K562 (cell line): Measurements from ENCODE around the gene HKDC1. TPM values are rescaled to one million over a fixed set of nuclear protein-coding genes. Genes with fewer than 3 reads are reported as not detected.
A peak's percentile ranks its signal among the peaks of the same experiment; 100 is the strongest.

ENCODE experiments used
- ARID1B ChIP-seq: fragments of 450-650 bp; IDR thresholded peaks from 2 replicates; pipeline ENCODE4 v1.6.1; 2016; ENCODE audit warnings: antibody characterized with exemption, mild to moderate bottlenecking, inconsistent platforms
- HDAC3 ChIP-seq: fragments of 450-650 bp; IDR thresholded peaks from 2 replicates; pipeline ENCODE4 v1.6.1; 2018; ENCODE audit warnings: borderline replicate concordance, mild to moderate bottlenecking, moderate library complexity; ENCODE audit not compliant: partially characterized antibody
- HDAC8 ChIP-seq: fragments of 450-650 bp; IDR thresholded peaks from 2 replicates; pipeline ENCODE4 v1.6.1; 2016; ENCODE audit warnings: mild to moderate bottlenecking, missing genetic modification characterization, moderate library complexity, missing compliant biosample characterization
- HNRNPH1 ChIP-seq: fragments of 200-400 bp; formaldehyde crosslinking; optimal IDR thresholded peaks from 2 replicates; pipeline ENCODE3; 2017; ENCODE audit warnings: low read depth, mild to moderate bottlenecking, low read length, moderate library complexity
- HSF4 ChIP-seq: fragments of 250-450 bp; sonication (Bioruptor Pico); IDR thresholded peaks from 2 replicates; pipeline ENCODE4 v2.1.2; 2022; ENCODE audit warnings: mild to moderate bottlenecking, moderate library complexity, borderline replicate concordance
- MAFG ChIP-seq: fragments of 450-650 bp; conservative IDR thresholded peaks from 2 replicates; pipeline ENCODE4 v1.6.1; 2016; ENCODE audit warnings: missing genetic modification characterization, missing compliant biosample characterization
- NRF1 ChIP-seq, 2 experiments: fragments of 450-650 bp; IDR thresholded peaks in 1 of 2; conservative IDR thresholded peaks in 1 of 2; 2 replicates each; pipeline ENCODE4 v1.6.1; 2014; ENCODE audit warnings: mild to moderate bottlenecking in 2 of 2
- PHB ChIP-seq: fragments of 250-450 bp; sonication (Bioruptor Pico); IDR thresholded peaks from 2 replicates; pipeline ENCODE4 v1.5.0; 2021
- PTTG1 ChIP-seq: fragments of 450-650 bp; IDR thresholded peaks from 2 replicates; pipeline ENCODE4 v1.6.1; 2016; ENCODE audit warnings: low read depth, mild to moderate bottlenecking, missing genetic modification characterization, missing compliant biosample characterization
- RB1 ChIP-seq: fragments of 450-650 bp; IDR thresholded peaks from 2 replicates; pipeline ENCODE4 v1.6.1; 2017; ENCODE audit warnings: low read depth, mild to moderate bottlenecking
- RBFOX2 ChIP-seq: fragments of 200-400 bp; formaldehyde crosslinking; IDR thresholded peaks from 2 replicates; pipeline ENCODE4 v1.6.1; 2017; ENCODE audit warnings: low read depth, mild to moderate bottlenecking, low read length, moderate library complexity
- RBM22 ChIP-seq: fragments of 200-400 bp; formaldehyde crosslinking; IDR thresholded peaks from 2 replicates; pipeline ENCODE4 v1.6.1; 2018; ENCODE audit warnings: low read length, low read depth; ENCODE audit not compliant: poor library complexity, severe bottlenecking
- SUPT5H ChIP-seq: fragments of 450-650 bp; IDR thresholded peaks from 2 replicates; pipeline ENCODE4 v1.6.1; 2016
- ZNF282 ChIP-seq: sonication (generic); formaldehyde crosslinking; IDR thresholded peaks from 2 replicates; pipeline ENCODE4 v1.8.1; 2023; ENCODE audit warnings: missing genetic modification reagents
- ZNF316 ChIP-seq: fragments of 450-650 bp; IDR thresholded peaks from 2 replicates; pipeline ENCODE4 v1.6.1; 2016
- ZNF347 ChIP-seq: fragments of 450-650 bp; formaldehyde crosslinking; IDR thresholded peaks from 2 replicates; pipeline ENCODE4 v1.4.0; 2020; ENCODE audit warnings: low read depth, mild to moderate bottlenecking, moderate library complexity
- ZNF551 ChIP-seq: fragments of 250-450 bp; sonication (Bioruptor Pico); IDR thresholded peaks from 2 replicates; pipeline ENCODE4 v1.5.0; 2021; ENCODE audit warnings: mild to moderate bottlenecking, moderate library complexity
- polyA plus RNA-seq, 8 experiments: library from polyadenylated mRNA; depleted of rRNA in 4 of 8; stranded (reverse) in 5 of 8; unstranded in 3 of 8; fragments of >200 nt; fragmentation: Nextera tagmentation in 2 of 8; fragmentation: Illumina TruSeq in 1 of 8; extraction: Ambion mirVana in 2 of 8; extraction: Trizol in 1 of 8; gene quantifications; 2 replicates each; pipeline versions ENCODE4 v1.2.1 to v1.2.3, GENCODE V29; 2011 to 2014; ENCODE audit warnings: inconsistent platforms in 1 of 8, missing spikeins in 1 of 8
- total RNA-seq, 7 experiments: library from RNA; depleted of rRNA in 6 of 7; stranded (reverse); fragments of >200 nt in 6 of 7; fragmentation: Illumina TruSeq in 2 of 7; extraction: Trizol in 2 of 7; gene quantifications; 2 replicates each; pipeline versions ENCODE4 v1.2.1 to v1.2.3, GENCODE V29; 2011 to 2021; ENCODE audit warnings: low replicate concordance in 1 of 7
- TF ChIP-seq, protein P1 (sequence below): fragments of 250-450 bp; sonication (Bioruptor Pico); IDR thresholded peaks from 2 replicates; pipeline ENCODE4 v1.8.0; 2022; ENCODE audit warnings: inconsistent platforms
- TF ChIP-seq, protein P2 (sequence below), 2 experiments: fragments of 450-650 bp; IDR thresholded peaks; 2 replicates each; pipeline ENCODE4 v1.6.1; 2018; ENCODE audit warnings: mild to moderate bottlenecking in 2 of 2, low read depth in 1 of 2; ENCODE audit not compliant: partially characterized antibody in 2 of 2
- TF ChIP-seq, protein P3 (sequence below): fragments of 450-650 bp; formaldehyde crosslinking; IDR thresholded peaks from 2 replicates; pipeline ENCODE4 v1.4.0; 2022; ENCODE audit warnings: mild to moderate bottlenecking, moderate library complexity

Gene HKDC1
- total and polyA plus RNA-seq, 9 of the 15 experiments (the other 6 are each of a cell fraction or from before 2014, with no cell fraction given): 0.04 to 0.22 (median 0.11) TPM; not detected in 5

DNA sequence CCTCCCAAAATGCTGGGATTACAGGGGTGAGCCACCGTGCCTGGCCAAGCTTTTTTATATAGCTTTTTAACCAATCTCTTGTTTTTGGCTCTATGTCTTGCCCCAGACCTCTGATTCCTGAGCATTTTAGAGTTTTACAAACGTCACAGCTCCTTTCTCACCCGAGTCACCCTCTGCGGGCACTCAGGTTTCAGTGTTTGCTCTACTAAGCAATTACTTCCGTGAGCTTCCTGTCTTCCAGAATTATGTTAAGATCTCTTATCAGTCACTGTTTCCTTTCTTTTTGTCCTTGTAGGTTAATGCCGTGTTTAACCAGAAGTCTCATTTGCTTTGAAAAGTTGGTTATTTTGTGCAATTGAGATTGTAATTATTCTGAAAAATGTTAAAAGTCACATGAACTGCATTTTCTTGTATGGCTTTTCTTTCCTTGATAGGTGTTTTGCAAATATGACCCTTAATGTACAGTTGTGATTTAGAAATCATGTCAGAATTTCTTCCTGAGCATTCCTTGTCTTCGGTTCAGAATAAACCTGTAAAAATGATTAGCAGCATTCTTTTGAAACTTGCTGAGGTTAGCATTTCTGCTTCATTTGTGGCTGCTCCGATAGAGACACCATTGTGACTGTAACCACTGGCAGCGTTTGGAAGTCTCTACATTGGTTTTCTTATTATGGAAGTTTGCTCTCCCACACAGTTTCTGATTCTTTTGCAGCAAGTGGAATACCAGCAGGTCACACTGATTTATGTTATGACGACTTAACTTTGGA is 4.5 kb upstream of the HKDC1 start (continued):
- TF ChIP-seq, protein P1, sequence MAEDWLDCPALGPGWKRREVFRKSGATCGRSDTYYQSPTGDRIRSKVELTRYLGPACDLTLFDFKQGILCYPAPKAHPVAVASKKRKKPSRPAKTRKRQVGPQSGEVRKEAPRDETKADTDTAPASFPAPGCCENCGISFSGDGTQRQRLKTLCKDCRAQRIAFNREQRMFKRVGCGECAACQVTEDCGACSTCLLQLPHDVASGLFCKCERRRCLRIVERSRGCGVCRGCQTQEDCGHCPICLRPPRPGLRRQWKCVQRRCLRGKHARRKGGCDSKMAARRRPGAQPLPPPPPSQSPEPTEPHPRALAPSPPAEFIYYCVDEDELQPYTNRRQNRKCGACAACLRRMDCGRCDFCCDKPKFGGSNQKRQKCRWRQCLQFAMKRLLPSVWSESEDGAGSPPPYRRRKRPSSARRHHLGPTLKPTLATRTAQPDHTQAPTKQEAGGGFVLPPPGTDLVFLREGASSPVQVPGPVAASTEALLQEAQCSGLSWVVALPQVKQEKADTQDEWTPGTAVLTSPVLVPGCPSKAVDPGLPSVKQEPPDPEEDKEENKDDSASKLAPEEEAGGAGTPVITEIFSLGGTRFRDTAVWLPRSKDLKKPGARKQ (CRISPR knock-in tag): 0 out of 2 replicates have a peak, but pooled peaks have one; percentile 20
- TF ChIP-seq PTTG1 (tag): 0 out of 2 replicates have a peak, but pooled peaks have one; percentile 15
- no peak for TF ChIP-seq SUPT5H
- 0 out of 2 replicates have a peak, but pooled peaks have one; percentile 32 for TF ChIP-seq ARID1B
- TF ChIP-seq ZNF551 (CRISPR knock-in tag): no peak
- no peak for TF ChIP-seq HDAC3
- TF ChIP-seq, protein P2, sequence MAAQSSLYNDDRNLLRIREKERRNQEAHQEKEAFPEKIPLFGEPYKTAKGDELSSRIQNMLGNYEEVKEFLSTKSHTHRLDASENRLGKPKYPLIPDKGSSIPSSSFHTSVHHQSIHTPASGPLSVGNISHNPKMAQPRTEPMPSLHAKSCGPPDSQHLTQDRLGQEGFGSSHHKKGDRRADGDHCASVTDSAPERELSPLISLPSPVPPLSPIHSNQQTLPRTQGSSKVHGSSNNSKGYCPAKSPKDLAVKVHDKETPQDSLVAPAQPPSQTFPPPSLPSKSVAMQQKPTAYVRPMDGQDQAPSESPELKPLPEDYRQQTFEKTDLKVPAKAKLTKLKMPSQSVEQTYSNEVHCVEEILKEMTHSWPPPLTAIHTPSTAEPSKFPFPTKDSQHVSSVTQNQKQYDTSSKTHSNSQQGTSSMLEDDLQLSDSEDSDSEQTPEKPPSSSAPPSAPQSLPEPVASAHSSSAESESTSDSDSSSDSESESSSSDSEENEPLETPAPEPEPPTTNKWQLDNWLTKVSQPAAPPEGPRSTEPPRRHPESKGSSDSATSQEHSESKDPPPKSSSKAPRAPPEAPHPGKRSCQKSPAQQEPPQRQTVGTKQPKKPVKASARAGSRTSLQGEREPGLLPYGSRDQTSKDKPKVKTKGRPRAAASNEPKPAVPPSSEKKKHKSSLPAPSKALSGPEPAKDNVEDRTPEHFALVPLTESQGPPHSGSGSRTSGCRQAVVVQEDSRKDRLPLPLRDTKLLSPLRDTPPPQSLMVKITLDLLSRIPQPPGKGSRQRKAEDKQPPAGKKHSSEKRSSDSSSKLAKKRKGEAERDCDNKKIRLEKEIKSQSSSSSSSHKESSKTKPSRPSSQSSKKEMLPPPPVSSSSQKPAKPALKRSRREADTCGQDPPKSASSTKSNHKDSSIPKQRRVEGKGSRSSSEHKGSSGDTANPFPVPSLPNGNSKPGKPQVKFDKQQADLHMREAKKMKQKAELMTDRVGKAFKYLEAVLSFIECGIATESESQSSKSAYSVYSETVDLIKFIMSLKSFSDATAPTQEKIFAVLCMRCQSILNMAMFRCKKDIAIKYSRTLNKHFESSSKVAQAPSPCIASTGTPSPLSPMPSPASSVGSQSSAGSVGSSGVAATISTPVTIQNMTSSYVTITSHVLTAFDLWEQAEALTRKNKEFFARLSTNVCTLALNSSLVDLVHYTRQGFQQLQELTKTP (IDR thresholded peaks at IDR 0.05; ENCODE audit: low read depth in 1 of 2, partially characterized antibody in 2 of 2): no peak
- TF ChIP-seq RBFOX2: no peak
- no peak for TF ChIP-seq NRF1 (conservative IDR thresholded peaks at IDR 0.05 in 1 of 2, IDR thresholded peaks at IDR 0.05 in 1 of 2)
- TF ChIP-seq, protein P3, sequence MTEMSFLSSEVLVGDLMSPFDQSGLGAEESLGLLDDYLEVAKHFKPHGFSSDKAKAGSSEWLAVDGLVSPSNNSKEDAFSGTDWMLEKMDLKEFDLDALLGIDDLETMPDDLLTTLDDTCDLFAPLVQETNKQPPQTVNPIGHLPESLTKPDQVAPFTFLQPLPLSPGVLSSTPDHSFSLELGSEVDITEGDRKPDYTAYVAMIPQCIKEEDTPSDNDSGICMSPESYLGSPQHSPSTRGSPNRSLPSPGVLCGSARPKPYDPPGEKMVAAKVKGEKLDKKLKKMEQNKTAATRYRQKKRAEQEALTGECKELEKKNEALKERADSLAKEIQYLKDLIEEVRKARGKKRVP (CRISPR knock-in tag): no peak
- TF ChIP-seq HDAC8: no peak
- no peak for TF ChIP-seq HNRNPH1
- TF ChIP-seq MAFG (tag): peak; percentile 92
- no peak for TF ChIP-seq PHB
- TF ChIP-seq RBM22: no peak
- TF ChIP-seq RB1: no peak
- TF ChIP-seq ZNF347 (CRISPR knock-in tag): no peak
- TF ChIP-seq HSF4 (CRISPR knock-in tag): no peak
- TF ChIP-seq ZNF282 (CRISPR knock-in tag): no peak
- TF ChIP-seq ZNF316: peak; percentile 96
